CD4-positive, CD25-positive, alpha-beta regulatory T cell (primary cell): Measurements from ENCODE around the gene TCOF1. TPM values are rescaled to one million over a fixed set of nuclear protein-coding genes. Genes with fewer than 3 reads are reported as not detected.
A peak's percentile ranks its signal among the peaks of the same experiment; 100 is the strongest.

ENCODE experiments used
- ATAC-seq, 2 donors: fragments of 150-1000 bp; cut with Tn5 transposase; one replicate each; pipeline ENCODE4 v1.10.0; 2021; ENCODE audit warnings: low read depth in 2 of 2, moderate number of reproducible peaks in 2 of 2, moderate library complexity in 1 of 2
- DNase-seq, 3 donors: peaks; one replicate each; pipeline versions ENCODE4 v3.0.0 to v3.0.0-alpha.2; 2012 to 2022; ENCODE audit warnings: mixed read lengths in 1 of 3
- H3K27ac ChIP-seq: one replicate; pipeline ENCODE4 v1.7.0; 2013; ENCODE audit warnings: mild to moderate bottlenecking, low read length; ENCODE audit not compliant: insufficient read depth, poor library complexity, severe bottlenecking
- H3K27me3 ChIP-seq: one replicate; pipeline ENCODE4 v1.7.0; 2013; ENCODE audit warnings: low read length; ENCODE audit not compliant: control insufficient read depth, insufficient read depth
- H3K36me3 ChIP-seq: one replicate; pipeline ENCODE4 v1.7.0; 2013; ENCODE audit warnings: mild to moderate bottlenecking, low read length, moderate library complexity; ENCODE audit not compliant: control insufficient read depth, insufficient read depth
- H3K4me1 ChIP-seq: 2 replicates; pipeline ENCODE4 v1.7.0; 2013; ENCODE audit warnings: mild to moderate bottlenecking, low read length; ENCODE audit not compliant: insufficient read depth, control insufficient read depth, poor library complexity, severe bottlenecking
- H3K4me3 ChIP-seq: one replicate; pipeline ENCODE4 v1.7.0; 2013; ENCODE audit warnings: low read depth, mild to moderate bottlenecking, low read length, moderate library complexity
- H3K9me3 ChIP-seq, 2 experiments: 1 replicate in 1 of 2; 2 replicates in 1 of 2; pipeline ENCODE4 v1.7.0; 2013; ENCODE audit warnings: low read length in 2 of 2, mild to moderate bottlenecking in 1 of 2, moderate library complexity in 1 of 2; ENCODE audit not compliant: control insufficient read depth in 2 of 2
- H3K27ac Mint-ChIP-seq, 3 donors: one replicate each; pipeline ENCODE4 v1.8.0; 2020 to 2022; ENCODE audit warnings: mild to moderate bottlenecking in 3 of 3, mixed read lengths in 3 of 3, moderate library complexity in 2 of 3
- H3K27me3 Mint-ChIP-seq: one replicate; pipeline ENCODE4 v1.8.0; 2022; ENCODE audit warnings: mild to moderate bottlenecking, mixed read lengths
- H3K36me3 Mint-ChIP-seq: one replicate; pipeline ENCODE4 v1.8.0; 2020; ENCODE audit warnings: mixed read lengths
- H3K4me1 Mint-ChIP-seq, 4 donors: one replicate each; pipeline ENCODE4 v1.8.0; 2020 to 2022; ENCODE audit warnings: mixed read lengths in 4 of 4, mild to moderate bottlenecking in 1 of 4
- H3K4me3 Mint-ChIP-seq, 4 donors: one replicate each; pipeline ENCODE4 v1.8.0; 2020 to 2022; ENCODE audit warnings: mild to moderate bottlenecking in 4 of 4, mixed read lengths in 4 of 4, moderate library complexity in 3 of 4
- H3K9me3 Mint-ChIP-seq, 7 donors: one replicate each; pipeline ENCODE4 v1.8.0; 2020 to 2022; ENCODE audit warnings: mixed read lengths in 7 of 7, mild to moderate bottlenecking in 3 of 7, moderate library complexity in 2 of 7
- polyA plus RNA-seq, 4 donors: library from polyadenylated mRNA; unstranded; fragments of 300-500 nt; fragmentation: Illumina TruSeq; gene quantifications; one replicate each; pipeline ENCODE4 v1.2.3, GENCODE V29; 2021
- total RNA-seq: library from RNA; stranded (reverse); gene quantifications from one replicate; pipeline ENCODE4 v1.2.3, GENCODE V29; 2022

TCOF1 gene
- total and polyA plus RNA-seq, 5 donors from 2014 or later = 2.7 to 58.3 (median 3.9) TPM

- Mint-ChIP-seq H3K4me3 (no peak overlapping the region), H3K4me1 (no peaks in the 10 kb centered on the region), H3K9me3 (no peaks in the 10 kb centered on the region), H3K27ac (no peak overlapping the region), H3K36me3 (peaks cover 25% of the 10 kb centered on the region), H3K27me3 (no peaks in the 10 kb centered on the region)
- Histone ChIP-seq H3K4me3 (no peak overlapping the region), H3K27me3 (no peaks in the 10 kb centered on the region), H3K4me1 (no peaks in the 10 kb centered on the region), H3K27ac (no peak overlapping the region), H3K9me3 (no peaks in the 10 kb centered on the region), H3K36me3 (peaks cover 93% of the 10 kb centered on the region)
- ATAC-seq (no peak), DNase-seq (no peak)
Observed at GRCh38 chr5:150391064-150391834, 33.8 kb downstream of the TCOF1 start.

DNA sequence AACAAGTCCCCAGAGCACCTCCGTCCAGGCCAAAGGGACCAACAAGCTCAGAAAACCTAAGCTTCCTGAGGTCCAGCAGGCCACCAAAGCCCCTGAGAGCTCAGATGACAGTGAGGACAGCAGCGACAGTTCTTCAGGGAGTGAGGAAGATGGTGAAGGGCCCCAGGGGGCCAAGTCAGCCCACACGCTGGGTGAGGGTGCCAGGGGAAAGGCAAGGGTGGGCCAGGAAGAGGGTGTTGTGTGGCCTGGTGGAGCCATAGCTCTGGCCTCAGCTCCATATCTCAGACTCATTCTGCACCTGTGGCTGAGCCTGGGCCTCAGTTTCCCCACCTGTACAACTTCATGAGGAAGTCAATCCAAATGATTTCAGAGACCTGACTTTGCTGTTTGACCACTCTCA, 34.5 kb downstream of the TCOF1 start:
- Mint-ChIP-seq H3K27me3 (no peaks in the 10 kb centered on the region), H3K27ac (peak overlapping the region in 1 of 3 donors; percentile 76), H3K4me3 (no peak overlapping the region), H3K9me3 (no peaks in the 10 kb centered on the region), H3K36me3 (peaks cover 27% of the 10 kb centered on the region), H3K4me1 (no peaks in the 10 kb centered on the region)
- Histone ChIP-seq H3K27me3 (no peaks in the 10 kb centered on the region), H3K36me3 (peaks cover 92% of the 10 kb centered on the region), H3K9me3 (no peaks in the 10 kb centered on the region), H3K4me1 (no peaks in the 10 kb centered on the region), H3K27ac (no peak overlapping the region), H3K4me3 (no peak overlapping the region)
- DNase-seq (no peak), ATAC-seq (no peak)

DNA sequence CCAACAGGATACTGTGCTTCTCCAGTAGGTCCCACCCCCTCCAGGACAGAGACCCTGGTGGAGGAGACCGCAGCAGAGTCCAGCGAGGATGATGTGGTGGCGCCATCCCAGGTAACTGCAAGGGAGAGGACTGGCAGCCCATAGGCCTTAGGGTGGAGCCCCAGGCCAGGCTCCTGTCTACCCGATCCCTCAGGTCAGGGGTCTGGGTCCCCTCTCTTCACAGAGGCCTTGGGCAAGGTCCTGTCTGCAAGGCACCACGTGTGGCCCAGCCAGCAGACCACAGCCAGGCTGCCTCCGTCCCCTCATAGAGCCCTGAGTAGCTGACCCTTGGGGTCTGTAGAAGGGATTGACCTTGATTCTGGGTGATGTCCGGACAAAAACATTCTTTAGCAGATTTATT, 35.2 kb downstream of the TCOF1 start:
- Mint-ChIP-seq H3K27me3 (no peaks in the 10 kb centered on the region), H3K36me3 (peaks cover 28% of the 10 kb centered on the region), H3K4me1 (no peaks in the 10 kb centered on the region), H3K4me3 (no peak overlapping the region), H3K9me3 (no peaks in the 10 kb centered on the region), H3K27ac (no peak overlapping the region)
- no peak for DNase-seq
- ATAC-seq = no peak
- Histone ChIP-seq H3K9me3 (no peaks in the 10 kb centered on the region), H3K4me1 (no peaks in the 10 kb centered on the region), H3K4me3 (no peak overlapping the region), H3K27ac (no peak overlapping the region), H3K36me3 (peaks cover 92% of the 10 kb centered on the region), H3K27me3 (no peaks in the 10 kb centered on the region)

DNA sequence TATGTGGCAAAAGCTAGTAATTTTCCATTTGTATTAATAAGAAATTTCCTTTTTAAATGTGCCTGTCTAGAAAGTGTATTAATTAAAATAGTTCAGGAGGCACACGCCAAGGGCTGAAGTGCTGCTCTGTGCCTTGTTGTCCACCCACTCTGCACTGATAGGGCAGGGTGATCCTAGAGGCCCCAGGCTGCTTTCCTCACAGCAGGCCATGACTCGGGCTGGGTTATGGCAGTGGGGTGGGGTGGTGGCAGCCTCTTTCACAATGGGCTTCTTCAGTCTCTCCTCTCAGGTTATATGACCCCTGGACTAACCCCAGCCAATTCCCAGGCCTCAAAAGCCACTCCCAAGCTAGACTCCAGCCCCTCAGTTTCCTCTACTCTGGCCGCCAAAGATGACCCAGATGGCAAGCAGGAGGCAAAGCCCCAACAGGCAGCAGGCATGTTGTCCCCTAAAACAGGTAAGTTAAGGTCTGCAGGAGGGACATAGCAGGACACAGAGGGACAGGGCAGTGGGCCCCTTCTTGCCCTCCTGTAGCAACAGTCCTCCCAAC, 35.7 kb downstream of the TCOF1 start:
- H3K4me1 ChIP-seq = no peaks in the 10 kb centered on the region
- H3K27me3 ChIP-seq = no peaks in the 10 kb centered on the region
- H3K27ac ChIP-seq = no peak overlapping the region
- H3K4me3 Mint-ChIP-seq = no peak overlapping the region
- peaks cover 30% of the 10 kb centered on the region for H3K36me3 Mint-ChIP-seq
- H3K27me3 Mint-ChIP-seq = no peaks in the 10 kb centered on the region
- ATAC-seq (no peak), DNase-seq (no peak)
- peaks cover 90% of the 10 kb centered on the region for H3K36me3 ChIP-seq
- no peaks in the 10 kb centered on the region for H3K9me3 Mint-ChIP-seq
- no peaks in the 10 kb centered on the region for H3K4me1 Mint-ChIP-seq
- H3K27ac Mint-ChIP-seq = peak overlapping the region in 2 of 3 donors; percentile 59 to 62
- H3K9me3 ChIP-seq = no peaks in the 10 kb centered on the region
- no peak overlapping the region for H3K4me3 ChIP-seq

DNA sequence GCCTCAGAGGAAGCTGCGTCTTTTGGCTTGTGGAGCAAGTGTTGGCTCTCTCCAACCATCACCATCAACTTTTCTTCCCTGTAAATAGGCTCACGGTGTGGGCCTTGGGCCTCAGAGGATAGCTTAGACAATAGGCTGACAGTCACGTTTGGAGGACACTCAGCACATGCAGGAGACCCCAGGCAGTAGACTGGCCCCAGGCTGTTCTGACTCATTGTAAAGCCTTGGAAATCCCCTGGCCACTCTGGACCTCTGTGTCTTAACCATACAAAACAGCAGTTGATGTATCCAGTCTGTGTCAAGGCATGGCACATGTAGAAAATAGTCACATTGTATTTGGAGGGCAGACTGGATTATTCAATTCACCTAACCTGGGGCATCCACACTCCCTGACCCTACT, 36.6 kb downstream of the TCOF1 start:
- Mint-ChIP-seq H3K9me3 (no peaks in the 10 kb centered on the region), H3K4me3 (no peak overlapping the region), H3K36me3 (peaks cover 37% of the 10 kb centered on the region), H3K27ac (no peak overlapping the region), H3K27me3 (no peaks in the 10 kb centered on the region), H3K4me1 (no peaks in the 10 kb centered on the region)
- H3K4me1 ChIP-seq = no peaks in the 10 kb centered on the region
- no peak overlapping the region for H3K27ac ChIP-seq
- DNase-seq = no peak
- no peak overlapping the region for H3K4me3 ChIP-seq
- no peaks in the 10 kb centered on the region for H3K9me3 ChIP-seq
- peaks cover 90% of the 10 kb centered on the region for H3K36me3 ChIP-seq
- H3K27me3 ChIP-seq = no peaks in the 10 kb centered on the region
- no peak for ATAC-seq

- Mint-ChIP-seq H3K36me3 (peaks cover 38% of the 10 kb centered on the region), H3K4me3 (no peak overlapping the region), H3K9me3 (no peaks in the 10 kb centered on the region), H3K4me1 (no peaks in the 10 kb centered on the region), H3K27ac (peak overlapping the region in 1 of 3 donors; percentile 89), H3K27me3 (no peaks in the 10 kb centered on the region)
- Histone ChIP-seq H3K27me3 (no peaks in the 10 kb centered on the region), H3K4me3 (no peak overlapping the region), H3K27ac (no peak overlapping the region), H3K36me3 (peaks cover 90% of the 10 kb centered on the region), H3K9me3 (no peaks in the 10 kb centered on the region), H3K4me1 (no peaks in the 10 kb centered on the region)
- ATAC-seq (no peak), DNase-seq (no peak)
Observed at GRCh38 chr5:150394912-150395687, 37.6 kb downstream of the TCOF1 start.

GRCh38 chr5:150395688-150395975, 38.1 kb downstream of the TCOF1 start:
- Mint-ChIP-seq H3K36me3 (peaks cover 43% of the 10 kb centered on the region), H3K27ac (no peak overlapping the region), H3K4me3 (no peak overlapping the region), H3K4me1 (no peaks in the 10 kb centered on the region), H3K27me3 (no peaks in the 10 kb centered on the region), H3K9me3 (no peaks in the 10 kb centered on the region)
- Histone ChIP-seq H3K4me3 (no peak overlapping the region), H3K27me3 (no peaks in the 10 kb centered on the region), H3K4me1 (no peaks in the 10 kb centered on the region), H3K27ac (no peak overlapping the region), H3K9me3 (no peaks in the 10 kb centered on the region), H3K36me3 (peaks cover 90% of the 10 kb centered on the region)
- DNase-seq (no peak), ATAC-seq (no peak)
